Activated naive CD4-positive, alpha-beta T cell treated with Interleukin-2 at 50 U/mL for 16 hours (primary cell): ENCODE results near the gene IFI44L.

Experiments
- DNase-seq: peaks from one replicate; pipeline ENCODE4 v3.0.0-alpha.2; 2020

IFI44L gene

DNA sequence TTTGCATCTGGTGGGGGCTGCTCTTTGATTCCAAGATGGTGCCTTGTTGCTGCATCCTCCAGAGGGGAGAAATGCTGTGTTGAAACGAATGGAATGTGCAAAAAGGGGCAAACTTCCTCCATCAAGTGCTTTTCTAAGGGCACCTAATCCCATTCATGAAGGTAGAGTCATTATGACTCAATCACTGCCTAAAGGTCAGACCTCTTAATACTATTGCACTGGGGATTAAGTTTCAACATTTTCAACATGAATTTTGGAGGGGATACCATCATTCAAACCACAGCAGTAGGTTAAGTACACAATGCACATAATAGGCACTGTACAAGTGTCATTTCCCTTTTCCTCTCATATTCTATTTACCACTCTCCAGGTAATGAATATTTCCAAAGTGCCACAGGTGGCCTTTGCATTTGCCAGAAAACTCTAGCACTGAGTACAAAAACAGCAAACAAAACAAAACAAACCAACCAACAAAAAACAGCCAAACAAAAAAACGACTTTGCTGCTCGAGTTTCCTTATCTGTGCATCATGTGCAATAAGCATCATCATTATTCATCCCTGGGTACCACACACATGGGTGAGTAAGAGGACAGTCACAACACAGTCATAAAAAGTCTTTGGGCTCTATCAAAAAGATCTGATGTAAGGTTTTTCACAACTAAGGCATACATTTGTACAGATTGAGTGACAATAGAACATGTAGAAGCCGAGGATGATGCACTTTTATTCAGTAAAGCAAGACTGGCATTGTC is 71.9 kb downstream of the IFI44L start:
- DNase-seq: no peak
